A549 treated with CpdA at 1 μM for 4 hours (cell line): Measurements from ENCODE around the gene IL17RD. TPM values are rescaled to one million over a fixed set of nuclear protein-coding genes. Genes with fewer than 3 reads are reported as not detected.

Source experiments
- total RNA-seq: library from RNA; stranded (reverse); fragments of 200-300 nt; extraction: Qiagen RNA extraction; gene quantifications from 5 replicates; pipeline ENCODE4 v1.2.3, GENCODE V29; 2022; ENCODE audit warnings: low read depth

Gene IL17RD
- total RNA-seq: 0.47 to 1.4 TPM (median 1.2 TPM) in 5 replicates

DNA sequence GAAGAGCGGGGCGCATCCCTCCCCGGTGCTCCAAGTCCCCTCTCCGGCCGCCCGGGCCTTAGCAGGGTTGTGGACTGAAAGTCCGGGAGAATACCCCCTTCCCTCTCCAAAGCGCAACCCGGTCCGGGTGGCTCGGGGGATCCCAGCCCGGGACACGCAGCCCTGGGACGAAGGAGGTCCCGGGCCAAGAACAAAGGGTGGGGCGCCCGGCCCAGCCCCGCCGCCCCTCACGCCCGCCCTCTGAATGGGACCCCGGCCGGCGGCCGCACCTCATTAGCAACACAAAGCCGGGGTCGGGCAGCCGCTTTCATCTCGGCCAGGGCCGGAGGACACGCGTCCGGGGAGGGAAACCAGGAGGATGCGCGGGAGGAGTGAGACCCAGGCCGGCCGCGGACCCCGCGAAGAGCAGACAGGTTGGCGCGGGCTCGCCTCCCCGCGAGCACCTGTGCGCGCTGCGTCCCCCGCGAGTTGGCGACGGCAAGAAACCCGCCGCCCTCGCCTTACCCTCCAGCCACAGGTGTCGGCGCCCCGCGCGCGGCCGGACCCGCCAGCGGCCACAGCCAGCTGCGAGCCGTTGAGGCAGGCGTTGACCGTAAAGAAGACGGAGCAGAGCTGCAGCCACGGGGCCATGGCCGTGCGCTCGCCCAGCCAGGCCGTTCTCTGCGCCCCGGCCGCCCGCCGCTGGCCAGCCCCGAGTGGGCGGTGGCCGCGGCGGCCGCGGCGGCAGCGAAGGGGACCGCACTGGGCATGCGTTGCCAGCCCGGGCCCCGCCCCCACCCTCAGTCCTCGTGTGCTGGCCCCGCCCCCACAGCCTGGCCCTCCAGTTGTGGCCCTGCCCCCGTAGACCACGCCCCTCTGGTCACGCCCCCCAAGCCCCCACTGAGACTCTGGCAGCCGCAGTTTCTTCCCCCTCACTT is at the start of gene IL17RD:
Gene IL17RD (minus strand): TSS at position 697 of the 917 bp plus-strand sequence. CDS start 67 bp downstream, at position 630.

DNA sequence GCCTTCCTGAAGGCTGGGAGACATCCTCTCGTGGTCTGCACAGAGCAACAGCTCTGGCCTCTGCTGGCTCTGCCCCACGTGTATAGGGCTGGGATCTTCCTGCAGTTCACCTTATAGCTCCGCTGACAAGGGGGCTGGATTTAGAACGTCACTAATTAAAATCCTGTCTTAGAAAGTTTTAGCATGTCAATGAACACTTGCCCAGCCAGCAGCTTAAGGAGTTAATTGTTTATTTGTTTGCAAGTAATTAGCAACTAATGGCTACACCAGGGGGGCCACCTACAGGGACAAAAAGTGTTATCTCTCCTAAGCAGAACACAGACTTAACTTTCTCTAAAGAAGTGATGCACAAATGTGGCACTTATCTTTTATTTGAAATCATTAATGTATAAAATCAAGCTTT is 34.7 kb upstream of the IL17RD start, which contains the start of gene HESX1:
Gene HESX1 (minus strand): TSS at position 84 of the 403 bp plus-strand sequence. CDS start 60 bp downstream, at position 24.

DNA sequence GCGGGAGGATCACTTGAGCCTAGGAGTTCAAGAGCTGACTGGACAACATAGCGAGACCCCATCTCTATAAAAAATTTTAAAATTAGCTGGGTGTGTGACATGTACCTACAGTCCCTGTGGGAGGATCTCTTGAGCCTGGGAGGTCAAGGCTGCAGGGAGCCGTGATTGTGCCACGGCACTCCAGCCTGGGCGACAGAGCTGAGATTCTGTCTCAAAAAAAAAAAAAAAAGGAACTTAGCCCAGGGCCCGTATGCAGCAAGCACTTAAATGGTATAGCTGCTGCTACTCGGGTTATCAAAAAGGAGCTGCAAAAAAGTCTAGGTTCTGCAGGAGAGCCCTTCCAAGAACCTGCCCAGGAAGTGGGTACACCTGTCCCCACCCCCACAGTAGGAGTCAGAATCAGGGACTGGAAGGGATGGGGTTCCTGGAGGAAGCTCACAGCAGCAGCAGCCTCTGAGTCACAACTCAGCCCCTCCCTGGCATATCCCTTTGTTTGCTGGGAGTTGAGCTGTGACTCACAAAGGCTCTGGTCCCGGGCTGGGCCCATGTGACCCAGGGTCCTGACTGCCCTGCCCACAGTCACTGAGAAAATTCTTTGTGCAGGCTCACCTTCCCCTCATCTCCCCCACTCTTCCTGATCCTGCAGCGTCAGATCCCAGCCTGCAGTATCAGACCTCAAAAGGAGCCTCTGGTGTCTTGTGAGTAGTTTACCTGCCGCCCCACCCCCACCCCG is 104.9 kb downstream of the IL17RD start, which contains the start of gene SPATA12:
Gene SPATA12 (plus strand): TSS at position 576 of the 733 bp plus-strand sequence. CDS start 13,031 bp downstream, outside the sequence.

Other genes with a start within 250 kb of the IL17RD start
- gene SPATA12, start 104.7 kb downstream of the IL17RD start, total RNA-seq: 0.44 to 0.59 TPM (median 0.47 TPM) in 5 replicates
- gene HESX1, start 34.6 kb upstream of the IL17RD start, total RNA-seq: 0.23 to 0.51 TPM (median 0.37 TPM) in 3 of 5 replicates, not detected in the others
- 12.1 to 19.1 TPM (median 17.7 TPM) in 5 replicates for gene APPL1, start 62.4 kb upstream of the IL17RD start, total RNA-seq
- not detected in 5 replicates for gene ASB14, start 127.3 kb upstream of the IL17RD start, total RNA-seq